RPMI7951 (cell line): ENCODE data around the gene BICRAL. TPM values are rescaled to one million over a fixed set of nuclear protein-coding genes. Genes with fewer than 3 reads are reported as not detected.
"Not testable (repeated sequence)": the region's sequence is repeated elsewhere in the genome, so short reads cannot be mapped to it uniquely, and the experiment has no call there.

ENCODE experiments used
- DNase-seq: peaks from one replicate; pipeline ENCODE4 v3.0.0-alpha.2; 2012; ENCODE audit warnings: low read depth
- total RNA-seq: library from RNA; depleted of rRNA; stranded (reverse); fragments of >200 nt; shearing (Covaris generic); gene quantifications from 2 replicates; pipeline ENCODE4 v1.2.3, GENCODE V29; 2014

Gene BICRAL
- total RNA-seq, 1 experiment from 2014 or later = 4.4 TPM

DNA sequence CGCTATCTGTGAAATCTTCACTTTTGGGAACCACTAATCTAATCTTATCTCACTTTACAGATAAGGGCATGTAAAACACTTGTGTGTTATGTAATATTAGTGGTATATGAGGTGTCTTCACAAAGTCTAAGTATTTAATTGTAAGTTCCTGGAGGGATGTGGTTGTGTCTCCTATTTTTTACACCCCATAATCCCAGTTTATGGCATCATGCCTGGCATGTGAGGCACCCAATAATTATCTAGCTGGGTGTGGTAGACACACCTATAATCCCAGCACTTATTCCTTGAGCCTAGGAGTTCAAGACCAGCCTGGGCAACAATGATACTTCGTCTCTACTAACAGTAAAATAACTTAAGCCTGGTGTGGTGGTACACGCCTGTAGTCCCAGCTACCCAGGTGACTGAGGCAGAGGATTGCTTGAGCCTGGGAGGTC, 19.4 kb upstream of the BICRAL start:
- no peak for DNase-seq

DNA sequence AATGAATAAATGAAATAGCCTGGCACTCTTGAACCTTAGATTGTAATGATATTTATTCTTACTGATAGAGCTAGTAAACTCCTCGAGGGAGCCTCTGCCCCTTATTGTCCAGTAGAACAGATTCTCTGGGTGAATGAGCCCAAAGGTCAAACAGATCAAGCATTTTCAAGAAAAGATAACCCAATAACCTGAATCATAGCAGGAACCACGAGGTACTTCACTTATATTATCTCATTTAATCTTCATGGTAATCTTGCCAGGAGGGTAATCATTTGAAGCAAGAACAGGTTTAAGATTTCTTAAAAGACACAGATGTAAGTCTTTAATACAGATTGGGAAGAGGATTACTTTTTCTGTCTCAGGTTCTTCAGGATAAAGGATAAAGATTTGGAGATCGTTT, 18.9 kb upstream of the BICRAL start:
- no peak for DNase-seq

DNA sequence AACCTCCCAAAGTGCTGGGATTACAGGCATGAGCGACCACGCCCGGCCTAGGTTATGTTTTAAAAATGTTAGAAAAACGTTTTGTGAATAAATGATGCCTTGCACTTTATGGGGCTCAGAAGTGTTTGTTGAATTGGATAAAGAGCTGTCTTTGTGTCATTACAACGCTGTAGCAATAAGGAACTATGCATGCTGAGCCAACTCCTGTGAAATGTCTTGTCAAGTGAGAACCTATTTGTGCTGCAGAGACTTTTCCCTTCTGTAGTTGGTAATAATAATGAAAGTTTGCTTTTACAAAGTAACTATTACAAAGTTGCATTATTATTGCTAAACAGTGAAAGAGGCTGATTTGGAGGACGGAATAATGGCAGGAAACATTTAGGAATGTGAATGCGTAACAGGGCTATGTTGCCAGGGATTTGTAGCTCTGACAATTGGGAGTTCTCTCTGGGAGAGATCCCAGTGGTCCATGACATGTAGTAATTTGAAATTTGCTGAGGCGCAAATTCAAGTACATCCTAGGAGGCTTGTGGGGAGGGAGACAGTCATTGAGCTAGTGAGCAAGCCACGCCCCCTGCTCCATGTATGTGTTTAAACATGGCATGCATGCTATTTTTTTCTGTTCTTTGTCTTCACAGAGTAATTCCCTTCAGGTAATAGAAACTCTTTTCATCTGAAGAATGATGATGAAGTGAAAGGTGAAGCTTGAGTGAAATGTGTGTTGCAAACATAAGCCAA, 16.8 kb upstream of the BICRAL start:
- DNase-seq = no peak

DNA sequence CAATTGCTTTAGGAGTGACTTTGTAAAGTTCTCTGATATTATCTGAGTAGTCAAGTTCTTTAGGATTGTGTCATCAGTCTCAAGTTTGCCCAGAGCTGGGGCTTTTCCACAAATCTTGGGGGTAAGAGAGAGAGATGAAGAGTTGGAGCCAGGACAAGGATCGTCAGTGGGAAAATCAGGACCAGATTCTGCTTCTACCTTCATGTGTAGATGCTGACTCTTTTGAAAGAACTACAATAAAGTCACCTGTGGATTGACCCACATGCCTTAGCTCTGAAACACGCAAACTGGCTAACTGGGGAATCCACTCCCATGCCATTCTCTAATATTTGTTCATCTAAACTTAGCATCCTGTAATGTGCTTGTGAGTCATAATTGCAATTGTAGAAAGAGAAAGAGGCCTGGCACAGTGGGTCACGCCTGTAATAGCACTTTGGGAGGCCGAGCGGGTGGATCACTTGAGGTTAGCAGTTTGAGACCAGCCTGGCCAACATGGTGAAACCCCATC, 15.6 kb upstream of the BICRAL start:
- DNase-seq = peak; percentile 82

DNA sequence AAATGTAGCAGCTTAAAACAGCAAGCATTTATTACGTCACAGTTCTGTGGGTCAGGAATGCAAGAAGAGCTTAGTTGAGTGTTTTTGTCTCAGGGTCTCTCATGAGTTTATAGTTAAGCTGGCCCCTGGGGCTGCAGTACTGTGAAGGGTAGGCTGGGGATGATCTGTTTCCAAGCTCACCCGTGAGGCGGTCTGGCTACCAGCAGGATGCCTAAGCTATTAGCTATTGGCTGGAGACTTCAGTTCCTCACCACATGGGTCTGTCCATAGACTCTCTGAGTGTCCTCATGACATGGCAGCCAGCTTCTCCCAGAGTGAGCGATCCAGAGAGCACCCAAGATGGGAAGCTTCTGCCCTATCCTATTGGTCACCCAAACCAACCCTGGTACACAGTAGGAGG, 12.8 kb upstream of the BICRAL start:
- no peak for DNase-seq

DNA sequence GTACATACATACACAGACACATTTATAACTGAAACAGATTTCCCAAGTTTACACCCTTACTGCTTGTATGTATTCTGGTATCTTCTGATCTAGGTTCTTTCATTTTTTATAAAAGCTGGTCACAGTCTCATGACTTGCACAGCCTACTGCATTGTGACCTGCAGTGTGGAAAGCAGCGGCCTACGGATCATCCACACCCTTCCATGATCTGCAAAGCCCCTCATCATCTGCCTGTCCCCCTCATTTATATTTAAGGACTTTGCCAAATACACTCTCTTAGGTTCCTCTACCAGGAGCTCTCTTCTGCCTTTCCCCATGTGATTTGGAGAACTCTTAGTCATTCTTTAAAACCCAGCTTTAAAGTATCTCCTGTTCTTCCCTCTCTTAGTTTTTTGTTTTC, 12.0 kb upstream of the BICRAL start:
- no peak for DNase-seq

DNA sequence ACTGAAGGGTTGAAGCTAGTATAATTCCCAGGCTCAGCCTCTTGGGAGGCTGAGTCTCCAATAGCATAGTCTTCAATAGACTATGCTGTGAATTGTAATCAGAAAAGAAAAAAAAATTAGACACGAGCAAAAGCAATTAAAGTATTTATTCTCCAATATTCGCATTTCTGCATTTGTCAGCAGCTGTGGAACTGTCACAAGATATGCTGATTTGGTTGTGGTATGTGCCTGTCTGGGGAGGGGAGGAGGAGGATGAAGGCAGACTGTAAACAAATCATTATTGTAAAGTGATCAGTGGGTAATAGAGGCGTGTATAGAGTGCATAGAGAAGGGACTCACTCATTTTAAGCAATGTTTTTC, 10.1 kb upstream of the BICRAL start:
- DNase-seq = no peak

DNA sequence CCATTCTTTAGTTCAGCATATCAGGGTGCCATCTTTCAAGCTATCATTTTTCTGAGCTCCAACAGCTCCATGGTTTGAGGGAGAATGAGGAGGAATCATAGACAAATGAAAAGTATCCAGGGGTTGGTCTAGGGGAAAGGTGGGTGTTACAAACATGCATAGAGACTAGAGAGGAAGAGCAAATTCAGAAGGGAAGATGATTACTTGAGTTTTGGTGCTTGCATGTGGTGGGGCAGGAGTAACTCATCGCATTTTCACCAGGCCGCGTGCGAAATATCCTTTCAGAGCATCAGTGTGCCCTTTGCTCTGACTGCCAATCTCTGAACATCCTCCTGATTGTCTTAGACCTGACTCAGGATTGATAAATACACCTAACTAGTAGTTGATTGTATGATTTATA, 7.7 kb upstream of the BICRAL start:
- no peak for DNase-seq

DNA sequence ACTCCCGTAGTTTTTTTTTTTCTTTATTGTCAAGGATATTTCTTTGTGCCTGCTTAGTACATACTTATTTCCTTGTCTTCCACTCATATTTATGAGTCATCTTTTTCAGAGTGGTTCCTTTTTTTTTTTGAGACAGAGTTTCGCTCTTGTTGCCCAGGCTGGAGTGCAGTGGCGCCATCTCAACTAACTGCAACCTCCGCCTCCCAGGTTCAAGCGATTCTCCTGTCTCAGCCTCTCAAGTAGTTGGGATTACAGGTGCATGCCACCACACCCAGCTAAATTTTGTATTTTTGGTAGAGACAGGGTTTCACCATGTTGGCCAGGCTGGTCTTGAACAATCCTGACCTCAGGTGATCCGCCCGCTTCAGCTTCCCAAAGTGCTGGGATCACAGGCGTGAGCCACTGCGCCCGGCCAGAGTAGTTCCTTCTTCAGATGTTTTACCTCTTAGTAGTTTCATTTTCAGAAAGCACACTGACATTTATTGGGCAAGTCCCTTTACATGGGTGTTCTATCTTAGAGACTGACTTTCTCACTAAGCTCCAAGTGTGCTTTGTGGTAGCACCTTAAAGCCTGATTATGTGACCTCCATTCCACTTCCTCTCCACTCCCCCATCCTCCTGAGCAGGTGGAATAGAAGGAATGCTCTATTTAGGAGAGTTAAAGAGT, 6.9 kb upstream of the BICRAL start:
- not testable (repeated sequence) for DNase-seq

DNA sequence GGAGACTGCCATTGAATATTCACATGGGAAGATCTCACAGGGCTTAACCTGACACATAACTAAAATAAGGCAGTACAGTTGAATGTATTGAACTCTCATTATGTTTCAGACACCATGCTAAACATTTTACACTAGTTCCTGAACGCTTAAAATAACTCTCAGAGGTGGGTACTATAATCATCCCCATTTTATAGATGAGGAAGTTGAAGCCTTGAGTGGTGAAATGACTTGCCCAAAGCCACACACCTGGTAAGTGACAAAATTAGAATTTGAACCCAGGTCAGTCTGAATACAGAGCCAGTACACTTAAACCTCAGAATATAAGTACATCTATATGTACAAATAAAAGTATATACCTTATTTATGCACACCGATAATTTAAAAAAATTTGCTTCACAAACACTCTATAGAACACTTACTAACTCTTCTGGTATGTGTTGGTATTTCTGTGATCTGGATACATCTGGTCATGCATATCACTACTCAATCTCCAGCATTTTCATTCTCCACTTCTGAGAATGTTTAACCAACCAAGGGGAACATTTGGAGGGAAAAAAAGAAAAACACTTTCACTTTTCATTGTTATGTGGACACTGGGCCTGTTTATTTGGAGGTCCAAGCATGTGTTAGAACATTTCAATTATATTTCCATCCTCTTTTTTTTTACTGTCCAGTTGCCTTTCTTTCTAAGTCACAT, 4.6 kb upstream of the BICRAL start:
- peak; percentile 64 for DNase-seq

DNA sequence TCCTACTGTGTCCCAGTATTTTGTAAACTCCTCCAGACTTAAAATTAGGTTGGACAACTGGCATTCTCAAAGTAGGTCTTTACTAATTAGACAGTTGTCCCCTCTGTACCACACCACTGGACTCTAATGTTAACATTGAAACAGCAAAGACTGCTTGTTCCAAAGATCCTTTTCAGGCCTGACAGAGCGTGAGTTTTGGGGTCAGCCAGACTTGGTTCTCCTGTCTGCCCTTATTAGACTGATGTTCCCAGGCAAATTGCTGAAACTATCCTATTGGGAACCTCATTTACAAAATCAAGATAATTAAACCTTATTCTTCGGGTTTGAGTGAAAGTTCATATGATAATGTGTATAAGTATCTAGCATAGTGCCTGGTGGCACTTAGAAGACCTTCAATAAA, 3.7 kb upstream of the BICRAL start:
- no peak for DNase-seq

DNA sequence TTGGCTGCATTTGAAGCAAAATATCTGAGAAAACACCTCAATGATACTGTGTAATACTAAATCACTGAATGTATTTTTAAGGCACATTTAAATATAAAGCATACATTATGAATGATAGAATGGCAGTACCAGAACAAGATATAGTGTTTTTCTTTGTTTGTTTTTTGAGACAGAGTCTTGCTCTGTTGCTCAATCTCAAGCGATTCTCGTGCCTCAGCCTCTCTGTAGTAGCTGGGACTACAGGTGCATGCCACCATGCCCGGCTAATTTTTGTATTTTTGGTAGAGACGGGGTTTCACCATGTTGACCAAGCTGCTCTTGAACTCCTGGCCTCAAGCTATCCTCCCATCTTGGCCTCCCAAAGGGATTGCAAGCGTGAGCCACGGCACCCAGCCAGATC, 2.3 kb upstream of the BICRAL start:
- DNase-seq = no peak

DNA sequence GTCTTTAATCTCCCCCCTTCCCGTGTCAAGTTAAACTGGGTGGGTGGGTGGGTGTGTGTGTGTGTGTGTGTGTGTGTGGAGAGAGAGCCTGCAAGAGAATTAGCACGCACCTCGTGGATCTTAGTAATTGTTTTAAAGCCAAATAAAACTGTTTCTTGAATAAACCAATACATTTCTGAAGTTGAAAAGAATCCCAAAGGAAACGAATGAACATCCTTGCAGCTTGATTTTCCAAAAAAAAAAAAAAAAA, 381 bp upstream of the BICRAL start:
- DNase-seq = peak; percentile 30

DNA sequence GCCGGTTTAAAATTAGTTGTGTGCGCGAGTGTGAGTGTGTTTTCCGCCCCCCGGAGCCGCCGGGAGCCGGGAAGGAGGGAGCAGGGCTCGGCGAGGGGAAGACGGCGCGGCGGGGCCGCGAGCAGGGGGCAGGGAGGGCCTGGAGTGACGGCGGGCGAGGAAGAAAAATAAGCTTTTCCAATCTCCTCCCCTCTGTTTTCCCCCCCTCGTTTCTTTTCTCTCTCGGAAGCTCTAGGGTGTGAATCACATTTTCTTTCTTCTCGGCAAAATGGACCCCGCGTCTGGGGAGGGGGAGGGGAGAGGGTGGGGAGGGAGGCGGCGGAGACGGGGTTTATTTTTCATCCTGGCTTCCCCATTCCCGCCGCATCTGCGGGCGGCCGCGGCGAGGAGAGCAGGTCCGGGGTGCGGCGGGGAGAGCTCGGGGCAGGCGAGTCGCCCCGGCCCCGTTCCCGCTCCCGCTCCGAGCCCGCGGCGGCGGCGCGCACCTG, 881 bp downstream of the BICRAL start:
- peak; percentile 93 for DNase-seq

DNA sequence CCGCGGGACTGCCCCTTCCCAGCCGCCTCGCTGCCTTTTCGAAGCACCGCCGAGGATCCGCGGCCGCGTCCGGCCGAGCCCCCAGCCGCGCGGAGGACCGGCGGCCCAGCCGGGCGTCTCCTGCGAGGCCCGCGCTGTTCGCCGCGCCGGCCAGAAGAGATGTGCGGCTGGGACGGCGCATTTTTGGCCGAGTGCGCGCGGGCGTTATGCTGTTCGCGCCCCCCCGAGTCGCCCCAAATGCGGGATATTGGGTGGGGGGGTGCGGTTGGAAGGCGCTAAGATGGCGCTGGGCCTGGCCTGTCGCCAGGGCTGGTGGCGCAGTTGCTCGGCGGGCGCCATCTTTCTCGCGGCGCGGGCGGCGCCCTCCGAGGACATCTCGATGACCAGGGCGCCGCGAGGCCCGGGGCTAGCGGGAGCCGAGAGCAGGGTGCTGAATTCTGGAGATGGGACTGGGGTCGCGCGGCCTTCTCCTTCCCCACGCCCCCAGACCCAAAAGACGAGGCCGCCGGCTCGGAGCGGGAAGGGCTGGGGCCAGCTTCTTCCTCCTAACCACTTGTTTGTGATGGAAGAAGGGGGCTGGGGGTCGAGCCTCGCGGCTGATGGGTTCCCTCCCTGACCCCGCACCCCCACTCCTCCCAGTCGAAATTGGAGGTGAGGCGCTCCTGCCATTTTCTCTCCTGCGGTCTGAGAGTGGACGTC, 1.5 kb downstream of the BICRAL start:
- peak; percentile 64 for DNase-seq

DNA sequence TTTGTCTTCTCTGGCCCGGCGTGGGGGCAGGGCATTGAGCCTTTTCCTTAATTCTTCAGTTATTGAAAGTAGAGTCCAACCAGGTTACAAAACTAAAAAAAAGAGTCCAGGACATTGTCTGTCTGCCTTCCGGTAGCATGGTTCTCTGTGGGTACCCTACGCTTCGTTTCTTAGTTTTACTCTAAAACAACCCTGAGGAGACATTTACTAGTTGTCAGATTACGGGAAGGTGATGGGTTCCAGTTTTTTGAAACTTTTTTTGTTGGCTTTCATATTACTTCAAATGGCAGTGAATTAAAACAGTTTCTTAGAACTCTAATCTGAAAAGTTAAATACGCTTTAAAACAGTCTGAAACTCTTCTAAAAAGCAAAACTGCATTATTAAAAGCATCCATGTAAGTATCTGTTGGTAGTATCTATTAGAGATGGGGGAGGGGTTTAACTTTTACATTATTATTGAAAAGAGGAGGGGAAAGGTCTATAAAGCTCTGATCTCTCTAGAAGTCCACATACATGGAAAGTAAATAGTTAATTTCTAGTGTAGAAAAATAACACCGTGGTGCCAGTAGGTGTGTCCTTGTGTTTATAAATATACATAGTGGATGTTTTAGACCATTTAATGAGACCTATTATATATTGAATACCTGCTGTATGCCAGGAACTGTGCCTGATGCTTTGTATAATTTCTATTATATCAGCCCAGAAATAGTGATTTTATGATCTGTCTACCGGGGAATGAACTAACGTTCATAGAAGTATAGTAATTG, 2.2 kb downstream of the BICRAL start:
- no peak for DNase-seq

DNA sequence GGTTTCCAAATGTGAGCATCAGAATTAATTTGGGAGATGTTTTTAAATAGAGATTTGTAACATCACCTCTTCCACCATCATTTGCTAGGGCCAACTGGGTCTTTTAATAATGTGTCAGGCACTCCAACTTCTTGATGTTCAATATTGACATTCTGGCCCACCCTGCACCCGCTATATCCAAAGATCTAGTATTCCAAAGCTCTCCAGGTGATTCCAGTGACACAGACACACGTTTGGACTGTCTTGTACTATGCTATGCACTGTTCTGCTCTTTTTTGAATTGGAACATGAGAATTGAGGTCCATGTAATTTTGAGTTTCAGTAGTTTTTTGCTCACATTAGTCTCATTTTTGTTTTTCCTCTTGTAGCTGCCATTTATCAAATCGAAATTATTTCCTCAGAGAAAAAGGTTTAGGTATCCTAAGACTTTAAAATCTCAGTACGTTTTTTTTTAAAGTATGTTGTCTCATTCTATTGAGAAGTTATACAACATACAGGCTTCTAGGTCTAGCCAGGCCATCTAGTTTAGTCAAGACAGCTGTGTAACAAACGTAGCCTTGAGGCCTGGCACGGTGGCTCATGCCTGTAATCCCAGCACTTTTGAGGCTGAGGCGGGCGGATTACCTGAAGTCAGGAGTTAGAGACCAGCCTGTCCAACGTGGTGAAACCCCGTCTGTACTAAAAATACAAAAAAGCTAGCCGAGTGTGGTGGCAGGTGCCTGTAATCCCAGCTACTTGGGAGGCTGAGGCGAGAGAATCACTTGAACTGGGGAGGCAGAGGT, 3.1 kb downstream of the BICRAL start:
- no peak for DNase-seq

DNA sequence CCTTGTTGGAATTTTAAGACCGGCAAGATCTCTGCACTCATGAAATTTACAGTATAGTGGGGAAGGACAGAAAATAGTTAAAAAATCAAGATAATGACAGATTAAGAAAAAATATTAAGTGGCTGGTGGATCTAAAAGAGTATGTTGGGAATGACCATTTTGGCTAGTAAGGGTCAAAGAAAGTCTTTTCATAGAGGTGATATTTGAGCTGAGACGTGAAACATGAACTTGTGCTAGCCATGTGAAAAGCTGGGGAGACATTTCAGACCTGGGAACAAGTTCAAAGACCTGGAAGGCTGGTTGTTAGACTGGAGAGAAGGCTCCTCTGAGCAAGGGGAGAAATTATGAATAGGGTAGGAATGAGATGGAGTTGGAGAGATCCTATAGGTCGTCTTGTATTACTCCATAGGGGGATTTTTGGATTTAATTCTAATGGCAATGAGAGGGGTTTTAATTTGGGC, 4.7 kb downstream of the BICRAL start:
- no peak for DNase-seq

DNA sequence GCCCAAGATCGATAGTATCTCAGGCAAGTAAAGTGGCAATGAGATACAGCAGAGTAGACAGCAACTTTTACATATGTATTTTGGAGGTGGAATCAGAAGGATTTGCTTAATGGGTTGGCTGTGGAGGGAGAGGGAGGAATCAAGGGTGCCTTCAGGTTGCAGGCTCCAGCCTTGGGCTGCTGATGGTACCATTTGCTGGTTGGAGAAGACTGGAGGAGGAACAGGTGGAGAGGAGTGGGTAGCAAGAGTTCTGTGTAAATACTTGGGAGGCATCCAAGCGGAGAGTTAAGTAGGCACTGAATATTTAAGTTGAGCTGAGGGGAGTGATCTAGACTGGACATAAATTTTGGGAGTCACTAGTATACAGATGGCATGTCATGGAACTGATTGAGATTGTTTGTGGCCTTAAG, 5.2 kb downstream of the BICRAL start:
- no peak for DNase-seq

DNA sequence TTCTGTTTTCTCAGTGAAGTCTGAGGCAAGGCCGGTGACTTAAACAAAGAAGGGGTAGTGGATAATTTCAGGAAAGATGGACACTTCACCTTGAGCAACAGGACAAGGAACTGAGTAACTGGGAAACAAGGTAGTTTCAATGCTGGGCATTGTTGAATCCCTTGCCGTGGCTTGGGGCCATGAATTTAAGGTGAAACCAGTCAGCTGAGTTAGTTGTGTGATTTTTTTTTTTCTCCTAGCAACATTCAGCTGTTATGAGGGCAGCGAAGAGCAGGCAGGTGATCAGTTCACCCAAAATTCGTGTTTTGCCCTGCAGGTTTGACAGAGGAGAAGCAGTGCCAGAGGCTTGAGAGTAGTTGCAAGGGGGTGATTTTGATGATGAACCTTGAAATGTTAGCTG, 6.8 kb downstream of the BICRAL start:
- no peak for DNase-seq
